Measurements from ENCODE around the gene ATG4B. TPM values are rescaled to one million over a fixed set of nuclear protein-coding genes. Genes with fewer than 3 reads are reported as not detected.

The ATG4B gene
- total and polyA plus RNA-seq, 11 donors, result 35.9 to 75.1 (median 48.3) TPM

- TF ChIP-seq CTCF (IDR thresholded peaks at IDR 0.05) (no peak), POLR2A (IDR thresholded peaks at IDR 0.05) (no peak)
- H3K27me3 ChIP-seq, result no peaks in the 10 kb centered on the region
- H3K4me1 ChIP-seq, result peaks cover 0 to 59% (median 32%) of the 10 kb centered on the region in 12 donors
- no peak for ATAC-seq
- intact Hi-C loops (cut with DNase I), result loop anchor here in 6 of 10 donors (5.0 to 10.0 kb wide), 3 partner anchors 106 to 258 kb away; partner anchors contain the start of genes STK25 (in 4 of the 6) and FARP2 (in 2 of the 6)
- H3K4me3 ChIP-seq, result no peak overlapping the region
- H3K9me3 ChIP-seq, result no peaks in the 10 kb centered on the region
- DNase-seq, result peak in 2 of 5 donors; percentile 6 to 62
- H3K27ac ChIP-seq, result peak overlapping the region in 9 of 12 donors; percentile 3 to 41 (median 29)
- H3K36me3 ChIP-seq, result peaks cover 0 to 3% (median 0%) of the 10 kb centered on the region in 9 donors
- 59 to 71% (median 63%) methylated on average over 15 of the region's 15 CpGs for WGBS, 4 donors
Observed at GRCh38 chr2:241613017-241613780, 24.3 kb upstream of the ATG4B start.

DNA sequence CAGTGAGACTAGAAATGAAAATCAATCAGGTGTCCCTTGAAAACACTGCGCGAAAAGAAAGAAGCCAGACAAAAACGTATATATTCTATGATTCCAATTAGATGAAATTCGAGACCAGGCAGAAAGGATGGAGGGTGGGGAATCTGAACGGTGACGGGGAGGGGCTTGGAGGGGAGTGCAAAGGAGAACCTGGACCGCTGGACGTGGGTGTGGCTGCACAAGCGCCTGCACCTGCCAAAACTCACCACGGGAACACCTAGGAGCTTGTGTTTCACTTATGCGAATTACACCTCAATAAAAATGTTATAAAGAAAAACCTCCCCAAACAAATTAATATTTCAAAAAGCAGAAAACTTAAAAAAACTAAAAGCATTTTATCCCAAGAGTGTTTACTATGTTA is 22.5 kb upstream of the ATG4B start:
- peaks cover 0 to 54% (median 30%) of the 10 kb centered on the region in 12 donors for H3K4me1 ChIP-seq
- ATAC-seq, result no peak
- peaks cover 0 to 2% (median 0%) of the 10 kb centered on the region in 9 donors for H3K36me3 ChIP-seq
- no peaks in the 10 kb centered on the region for H3K27me3 ChIP-seq
- H3K27ac ChIP-seq, result no peak overlapping the region
- TF ChIP-seq POLR2A (IDR thresholded peaks at IDR 0.05) (no peak), CTCF (IDR thresholded peaks at IDR 0.05) (no peak)
- DNase-seq, result no peak
- H3K9me3 ChIP-seq, result no peaks in the 10 kb centered on the region
- no peak overlapping the region for H3K4me3 ChIP-seq
- WGBS, 4 donors, result 86 to 89% (median 89%) methylated on average over 11 of the region's 11 CpGs
- intact Hi-C loops (cut with DNase I), result loop anchor here in 6 of 10 donors (5.0 to 10.0 kb wide), 3 partner anchors 108 to 260 kb away; partner anchors contain the start of genes STK25 (in 5 of the 6) and FARP2 (in 2 of the 6)

- no peak for TF ChIP-seq CTCF (IDR thresholded peaks at IDR 0.05)
- TF ChIP-seq POLR2A (IDR thresholded peaks at IDR 0.05), result no peak
- no peaks in the 10 kb centered on the region for H3K9me3 ChIP-seq
- H3K4me3 ChIP-seq, result no peak overlapping the region
- H3K4me1 ChIP-seq, result peaks cover 0 to 49% (median 26%) of the 10 kb centered on the region in 12 donors
- H3K36me3 ChIP-seq, result peaks cover 0 to 2% (median 0%) of the 10 kb centered on the region in 9 donors
- H3K27ac ChIP-seq, result peak overlapping the region in 1 of 12 donors; percentile 72
- ATAC-seq (no peak), DNase-seq (no peak)
- no peaks in the 10 kb centered on the region for H3K27me3 ChIP-seq
- WGBS, 4 donors, result 83 to 94% (median 92%) methylated on average over 16 of the region's 16 CpGs
- intact Hi-C loops (cut with DNase I), result loop anchor here in 6 of 10 donors (5.0 to 10.0 kb wide), 3 partner anchors 108 to 261 kb away; partner anchors contain the start of genes STK25 (in 5 of the 6) and FARP2 (in 2 of the 6)
Observed at GRCh38 chr2:241615522-241616052, 21.9 kb upstream of the ATG4B start.

Measured in heart left ventricle (tissue), 16 donors.